Prostate gland (tissue), 2 donors: ENCODE results near the gene SFXN2.

Experiments
- POLR2AphosphoS5 ChIP-seq: sonication (generic); formaldehyde crosslinking; IDR thresholded peaks from one replicate; pipeline ENCODE4 v1.6.1; 2017; ENCODE audit warnings: antibody characterized with exemption
- TF ChIP-seq, protein P1 (sequence below), 4 experiments: fragments of 200-600 bp in 2 of 4; fragments of 450-650 bp in 2 of 4; sonication (generic) in 2 of 4; IDR thresholded peaks; 1 replicate in 3 of 4; 2 replicates in 1 of 4; pipeline ENCODE4 v1.5.1; 2016 to 2019; ENCODE audit warnings: antibody characterized with exemption in 4 of 4, mild to moderate bottlenecking in 2 of 4, moderate library complexity in 2 of 4

DNA sequence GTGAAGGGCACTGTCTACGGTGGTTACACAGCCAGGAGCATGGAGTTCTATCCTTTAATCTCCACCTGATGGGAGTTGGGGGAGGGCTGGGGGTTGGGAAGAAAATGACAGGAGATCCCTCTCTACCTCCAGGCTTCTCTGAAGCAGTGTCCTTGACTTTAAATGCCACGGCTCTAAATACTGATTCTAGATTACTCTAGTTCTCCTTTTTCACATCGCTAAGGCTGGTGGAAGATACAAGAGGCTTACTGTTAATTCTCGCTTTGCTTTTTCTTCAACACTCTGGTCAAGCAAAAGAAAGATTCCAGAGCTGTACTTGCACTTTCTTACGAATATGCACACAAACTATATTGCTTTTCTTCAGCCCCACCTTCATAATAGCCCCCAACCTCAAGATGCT, 30.7 kb upstream of the SFXN2 start:
- TF ChIP-seq, protein P1, sequence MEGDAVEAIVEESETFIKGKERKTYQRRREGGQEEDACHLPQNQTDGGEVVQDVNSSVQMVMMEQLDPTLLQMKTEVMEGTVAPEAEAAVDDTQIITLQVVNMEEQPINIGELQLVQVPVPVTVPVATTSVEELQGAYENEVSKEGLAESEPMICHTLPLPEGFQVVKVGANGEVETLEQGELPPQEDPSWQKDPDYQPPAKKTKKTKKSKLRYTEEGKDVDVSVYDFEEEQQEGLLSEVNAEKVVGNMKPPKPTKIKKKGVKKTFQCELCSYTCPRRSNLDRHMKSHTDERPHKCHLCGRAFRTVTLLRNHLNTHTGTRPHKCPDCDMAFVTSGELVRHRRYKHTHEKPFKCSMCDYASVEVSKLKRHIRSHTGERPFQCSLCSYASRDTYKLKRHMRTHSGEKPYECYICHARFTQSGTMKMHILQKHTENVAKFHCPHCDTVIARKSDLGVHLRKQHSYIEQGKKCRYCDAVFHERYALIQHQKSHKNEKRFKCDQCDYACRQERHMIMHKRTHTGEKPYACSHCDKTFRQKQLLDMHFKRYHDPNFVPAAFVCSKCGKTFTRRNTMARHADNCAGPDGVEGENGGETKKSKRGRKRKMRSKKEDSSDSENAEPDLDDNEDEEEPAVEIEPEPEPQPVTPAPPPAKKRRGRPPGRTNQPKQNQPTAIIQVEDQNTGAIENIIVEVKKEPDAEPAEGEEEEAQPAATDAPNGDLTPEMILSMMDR (IDR thresholded peaks at IDR 0.05) = no peak
- no peak for TF ChIP-seq POLR2AphosphoS5
